IMR-90 (cell line): Measurements from ENCODE around the gene TCF20. TPM values are rescaled to one million over a fixed set of nuclear protein-coding genes. Genes with fewer than 3 reads are reported as not detected.

ENCODE experiments used
- ATAC-seq: fragments of 200-7000 bp; cut with Tn5 transposase; 2 replicates; pipeline ENCODE4 v1.9.1; 2020; ENCODE audit warnings: low read depth, mild to moderate bottlenecking, moderate library complexity
- BruUV-seq: library from RNA; stranded (reverse); fragments of 400-500 nt; replicated peaks from 2 replicates; lab custom pipeline; 2021; lab: Mats Ljungman, UMichigan
- CTCF ChIA-PET: fragments of 300-600 bp; formaldehyde crosslinking; extraction: SDS; loops from one replicate; lab custom pipeline; 2021; ENCODE audit warnings: antibody characterized with exemption; lab: Yijun Ruan, JAX
- POLR2A ChIA-PET: fragments of 300-600 bp; sonication (Branson Sonifier 250); formaldehyde crosslinking; loops from one replicate; lab custom pipeline; 2022; ENCODE audit warnings: antibody characterized with exemption; ENCODE audit not compliant: unreplicated experiment; lab: Charles Lee
- DNase-seq: peaks from one replicate; pipeline ENCODE4 v3.0.0; 2013
- H2AFZ ChIP-seq: replicated peaks from 2 replicates; pipeline ENCODE3; 2013; ENCODE audit warnings: low read length, mild to moderate bottlenecking; ENCODE audit not compliant: poor library complexity
- H2AK5ac ChIP-seq: 2 replicates; pipeline ENCODE4 v1.6.1; 2013; ENCODE audit warnings: low read depth, low read length, inconsistent platforms
- H2AK9ac ChIP-seq: replicated peaks from 2 replicates; pipeline ENCODE3; 2013; ENCODE audit warnings: mild to moderate bottlenecking, low read depth, low read length, moderate library complexity; ENCODE audit not compliant: poor library complexity
- H2BK120ac ChIP-seq: 2 replicates; pipeline ENCODE4 v1.6.1; 2013; ENCODE audit warnings: low read depth, low read length, inconsistent platforms
- H2BK15ac ChIP-seq: 3 replicates; pipeline ENCODE4 v1.6.1; 2013; ENCODE audit warnings: low read depth, low read length, inconsistent platforms
- H2BK20ac ChIP-seq: 2 replicates; pipeline ENCODE4 v1.6.1; 2013; ENCODE audit warnings: low read depth, mild to moderate bottlenecking, inconsistent platforms, low read length, moderate library complexity
- H2BK5ac ChIP-seq: 2 replicates; pipeline ENCODE4 v1.6.1; 2013; ENCODE audit warnings: mild to moderate bottlenecking, low read depth, low read length, inconsistent platforms; ENCODE audit not compliant: poor library complexity, severe bottlenecking
- H3K14ac ChIP-seq: replicated peaks from 2 replicates; pipeline ENCODE4 v1.6.1; 2013; ENCODE audit warnings: low read depth, low read length, inconsistent platforms
- H3K18ac ChIP-seq: 2 replicates; pipeline ENCODE4 v1.6.1; 2013; ENCODE audit warnings: low read depth, low read length, control low read depth
- H3K23ac ChIP-seq: 2 replicates; pipeline ENCODE4 v1.6.1; 2013; ENCODE audit warnings: low read depth, low read length, inconsistent platforms
- H3K27ac ChIP-seq: 2 replicates; pipeline ENCODE4 v1.5.1; 2013; ENCODE audit warnings: mild to moderate bottlenecking, control low read depth, low read length; ENCODE audit not compliant: insufficient read depth
- H3K27me3 ChIP-seq: 2 replicates; pipeline ENCODE4 v1.6.1; 2013; ENCODE audit warnings: low read length; ENCODE audit not compliant: control insufficient read depth, insufficient read depth
- H3K36me3 ChIP-seq: 2 replicates; pipeline ENCODE4 v1.6.1; 2013; ENCODE audit warnings: low read length, mixed read lengths; ENCODE audit not compliant: control insufficient read depth, insufficient read depth
- H3K4ac ChIP-seq: 2 replicates; pipeline ENCODE4 v1.6.1; 2013; ENCODE audit warnings: low read depth, low read length, inconsistent platforms
- H3K4me1 ChIP-seq: 2 replicates; pipeline ENCODE4 v1.6.1; 2013; ENCODE audit warnings: low read length, mixed read lengths; ENCODE audit not compliant: control insufficient read depth, insufficient read depth
- H3K4me2 ChIP-seq: 2 replicates; pipeline ENCODE4 v1.6.1; 2013; ENCODE audit warnings: low read depth, mild to moderate bottlenecking, control low read depth, low read length, moderate library complexity
- H3K4me3 ChIP-seq: 2 replicates; pipeline ENCODE4 v1.5.1; 2013; ENCODE audit warnings: low read depth, mild to moderate bottlenecking, control low read depth, low read length, moderate library complexity; ENCODE audit not compliant: insufficient read depth
- H3K56ac ChIP-seq: 2 replicates; pipeline ENCODE4 v1.6.1; 2013; ENCODE audit warnings: low read length, inconsistent platforms; ENCODE audit not compliant: insufficient read depth; ENCODE audit errors: extremely low read depth
- H3K79me1 ChIP-seq, 2 experiments: 2 replicates each; pipeline ENCODE4 v1.6.1; 2013; ENCODE audit warnings: low read length in 2 of 2, inconsistent platforms in 1 of 2, low read depth in 1 of 2
- H3K9ac ChIP-seq: 2 replicates; pipeline ENCODE4 v1.6.1; 2013; ENCODE audit warnings: low read depth, low read length, control low read depth
- H3K9me1 ChIP-seq: 2 replicates; pipeline ENCODE4 v1.6.1; 2013; ENCODE audit warnings: low read length, inconsistent platforms; ENCODE audit not compliant: insufficient read depth
- H3K9me3 ChIP-seq: 2 replicates; pipeline ENCODE4 v1.6.1; 2013; ENCODE audit warnings: low read length; ENCODE audit not compliant: control insufficient read depth, insufficient read depth
- H4K20me1 ChIP-seq: 2 replicates; pipeline ENCODE4 v1.6.1; 2013; ENCODE audit warnings: low read length, inconsistent platforms; ENCODE audit not compliant: insufficient read depth
- H4K5ac ChIP-seq: 2 replicates; pipeline ENCODE4 v1.6.1; 2013; ENCODE audit warnings: mild to moderate bottlenecking, low read depth, low read length, control low read depth
- H4K8ac ChIP-seq, 2 experiments: 2 replicates each; pipeline ENCODE4 v1.6.1; 2013; ENCODE audit warnings: low read depth in 2 of 2, low read length in 2 of 2, control low read depth in 1 of 2, inconsistent platforms in 1 of 2
- H4K91ac ChIP-seq: 2 replicates; pipeline ENCODE4 v1.6.1; 2013; ENCODE audit warnings: low read depth, low read length, inconsistent platforms; ENCODE audit not compliant: insufficient read depth
- CHD1 ChIP-seq: IDR thresholded peaks from 2 replicates; pipeline ENCODE4 v1.6.1; 2012; ENCODE audit warnings: low read depth, low read length, improper control_type of control experiment
- ELK1 ChIP-seq: fragments of 150-350 bp; IDR thresholded peaks from 2 replicates; pipeline ENCODE4 v1.6.1; 2016; ENCODE audit warnings: low read depth, mild to moderate bottlenecking, low read length, moderate library complexity, borderline replicate concordance
- MAFK ChIP-seq: IDR thresholded peaks from 2 replicates; pipeline ENCODE4 v1.6.1; 2012; ENCODE audit warnings: low read depth, low read length, improper control_type of control experiment
- MAZ ChIP-seq: IDR thresholded peaks from 2 replicates; pipeline ENCODE4 v1.6.1; 2012; ENCODE audit warnings: low read depth, mild to moderate bottlenecking, low read length, improper control_type of control experiment, moderate library complexity, borderline replicate concordance
- MXI1 ChIP-seq: IDR thresholded peaks from 2 replicates; pipeline ENCODE4 v1.6.1; 2012; ENCODE audit warnings: low read depth, mild to moderate bottlenecking, low read length, moderate library complexity, borderline replicate concordance
- NFE2L2 ChIP-seq: fragments of 150-350 bp; IDR thresholded peaks from 2 replicates; pipeline ENCODE4 v1.6.1; 2016; ENCODE audit warnings: low read depth, mild to moderate bottlenecking, low read length
- POLR2A ChIP-seq: IDR thresholded peaks from 2 replicates; pipeline ENCODE4 v1.6.1; 2012; ENCODE audit warnings: mild to moderate bottlenecking, low read depth, low read length
- RCOR1 ChIP-seq: IDR thresholded peaks from 2 replicates; pipeline ENCODE4 v1.6.1; 2012; ENCODE audit warnings: mild to moderate bottlenecking, low read length, improper control_type of control experiment; ENCODE audit not compliant: insufficient replicate concordance
- RFX5 ChIP-seq: IDR thresholded peaks from 2 replicates; pipeline ENCODE4 v1.8.0; 2012; ENCODE audit warnings: low read depth, mild to moderate bottlenecking, low read length, moderate library complexity
- WGBS, 2 experiments: methylation state at CpG; one replicate each; pipeline versions ENCODE4 v1.1.5 to v1.1.7; 2013; ENCODE audit warnings: missing lambda C conversion rate in 2 of 2; ENCODE audit not compliant: insufficient read length in 1 of 2; ENCODE audit errors: extremely low coverage in 2 of 2; 5-methylcytosine and 5-hydroxymethylcytosine counted together
- dilution Hi-C: fragments of 300-500 bp; cut with HindIII; formaldehyde crosslinking; loops from one replicate; pipeline ENCODE4 v1.14.3; 2018; ENCODE audit warnings: low sequenced_read_pairs; ENCODE audit not compliant: unreplicated experiment
- in situ Hi-C: fragments of 300-500 bp; cut with MboI; formaldehyde crosslinking; loops from 3 replicates; pipeline ENCODE4 v1.14.3; 2019; ENCODE audit warnings: low sequenced_read_pairs, inconsistent platforms, mixed read lengths
- intact Hi-C: fragments of 100-400 bp; cut with micrococcal nuclease; formaldehyde crosslinking; loops from 2 replicates; pipeline ENCODE4 v1.10.0; 2022
- polyA plus RNA-seq, 3 experiments: library from polyadenylated mRNA; depleted of rRNA; stranded (reverse); fragments of >200 nt; gene quantifications; 2 replicates each; pipeline ENCODE4 v1.2.3, GENCODE V29; 2012; ENCODE audit warnings: low replicate concordance in 1 of 3
- total RNA-seq: library from RNA; depleted of rRNA; stranded (reverse); fragments of >200 nt; gene quantifications from 2 replicates; pipeline ENCODE4 v1.2.3, GENCODE V29; 2012
- TF ChIP-seq, protein P1 (sequence below): fragments of 150-350 bp; IDR thresholded peaks from 2 replicates; pipeline ENCODE4 v1.6.1; 2017; ENCODE audit warnings: mild to moderate bottlenecking, antibody characterized with exemption, low read length, low read depth

Gene TCF20
- total and polyA plus RNA-seq, 2 of the 4 experiments (the other 2 are of a cell fraction), result 8.9 to 23.7 TPM

DNA sequence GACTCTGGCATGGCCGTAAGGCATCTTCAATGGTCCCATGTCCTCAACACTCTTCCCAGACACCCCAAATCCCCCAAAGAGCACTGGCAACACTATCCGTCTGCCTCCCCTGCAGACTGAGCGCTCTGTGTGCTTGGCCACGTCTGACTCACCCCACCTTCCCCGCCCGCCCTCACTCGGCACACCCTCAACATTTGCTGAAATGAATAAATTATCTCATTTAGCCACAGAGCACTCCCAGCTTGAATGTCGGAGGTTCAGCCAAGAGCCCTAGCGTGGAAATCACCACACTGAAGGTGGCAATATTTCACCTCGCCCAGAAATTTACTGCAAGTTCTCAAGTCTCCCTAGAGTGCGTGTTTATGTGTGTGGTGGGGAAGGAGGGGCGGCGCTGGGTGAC, 46.6 kb upstream of the TCF20 start:
- no peak overlapping the region for H3K4me2 ChIP-seq
- peaks cover 14% of the 10 kb centered on the region; the same call in 1 of the 2 replicates for H3K27me3 ChIP-seq
- CTCF ChIA-PET, result no interaction called here
- no peak overlapping the region for H2BK20ac ChIP-seq
- no peak overlapping the region for H3K4ac ChIP-seq
- BruUV-seq, result no TSS peak
- H4K91ac ChIP-seq, result no peak overlapping the region
- H3K56ac ChIP-seq, result no peak overlapping the region
- H3K9me1 ChIP-seq, result no peaks in the 10 kb centered on the region
- in situ Hi-C loops (no loop called here), dilution Hi-C loops (no loop called here), intact Hi-C loops (no loop called here)
- no peak overlapping the region for H3K23ac ChIP-seq
- H3K4me1 ChIP-seq, result no peaks in the 10 kb centered on the region
- H3K14ac ChIP-seq, result no peak overlapping the region
- no peak overlapping the region for H3K9ac ChIP-seq
- no peaks in the 10 kb centered on the region for H3K9me3 ChIP-seq
- H3K4me3 ChIP-seq, result no peak overlapping the region
- H2BK120ac ChIP-seq, result no peak overlapping the region
- no peak overlapping the region for H4K8ac ChIP-seq
- POLR2A ChIA-PET, result no interaction called here
- H2AK5ac ChIP-seq, result no peak overlapping the region
- H3K36me3 ChIP-seq, result no peaks in the 10 kb centered on the region
- H2AFZ ChIP-seq, result no peak overlapping the region
- ATAC-seq (no peak; the same call in 1 of the 2 replicates), DNase-seq (no peak)
- peaks cover 6% of the 10 kb centered on the region; the same call in 1 of the 2 replicates for H4K20me1 ChIP-seq
- H2BK15ac ChIP-seq, result no peak overlapping the region
- 49% methylated on average over 3 of the region's 13 CpGs; no CpG with 5 or more reads in 1 of the 2 experiments for WGBS, 2 experiments
- H3K27ac ChIP-seq, result no peak overlapping the region
- no peak overlapping the region for H3K18ac ChIP-seq
- TF ChIP-seq ELK1 (no peak), MAZ (no peak), NFE2L2 (no peak), MXI1 (no peak), POLR2A (no peak), CHD1 (no peak), MAFK (no peak), RFX5 (no peak), RCOR1 (no peak)
- TF ChIP-seq, protein P1, sequence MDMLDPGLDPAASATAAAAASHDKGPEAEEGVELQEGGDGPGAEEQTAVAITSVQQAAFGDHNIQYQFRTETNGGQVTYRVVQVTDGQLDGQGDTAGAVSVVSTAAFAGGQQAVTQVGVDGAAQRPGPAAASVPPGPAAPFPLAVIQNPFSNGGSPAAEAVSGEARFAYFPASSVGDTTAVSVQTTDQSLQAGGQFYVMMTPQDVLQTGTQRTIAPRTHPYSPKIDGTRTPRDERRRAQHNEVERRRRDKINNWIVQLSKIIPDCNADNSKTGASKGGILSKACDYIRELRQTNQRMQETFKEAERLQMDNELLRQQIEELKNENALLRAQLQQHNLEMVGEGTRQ, result no peak
- no peak overlapping the region for H4K5ac ChIP-seq
- H2BK5ac ChIP-seq, result no peak overlapping the region
- H2AK9ac ChIP-seq, result no peak overlapping the region
- no peaks in the 10 kb centered on the region for H3K79me1 ChIP-seq
